Measurements from ENCODE around the gene TNFRSF9. TPM values are rescaled to one million over a fixed set of nuclear protein-coding genes. Genes with fewer than 3 reads are reported as not detected.
A peak's percentile ranks its signal among the peaks of the same experiment; 100 is the strongest.

The TNFRSF9 gene
- total and polyA plus RNA-seq, 2 experiments from 2014 or later: not detected

DNA sequence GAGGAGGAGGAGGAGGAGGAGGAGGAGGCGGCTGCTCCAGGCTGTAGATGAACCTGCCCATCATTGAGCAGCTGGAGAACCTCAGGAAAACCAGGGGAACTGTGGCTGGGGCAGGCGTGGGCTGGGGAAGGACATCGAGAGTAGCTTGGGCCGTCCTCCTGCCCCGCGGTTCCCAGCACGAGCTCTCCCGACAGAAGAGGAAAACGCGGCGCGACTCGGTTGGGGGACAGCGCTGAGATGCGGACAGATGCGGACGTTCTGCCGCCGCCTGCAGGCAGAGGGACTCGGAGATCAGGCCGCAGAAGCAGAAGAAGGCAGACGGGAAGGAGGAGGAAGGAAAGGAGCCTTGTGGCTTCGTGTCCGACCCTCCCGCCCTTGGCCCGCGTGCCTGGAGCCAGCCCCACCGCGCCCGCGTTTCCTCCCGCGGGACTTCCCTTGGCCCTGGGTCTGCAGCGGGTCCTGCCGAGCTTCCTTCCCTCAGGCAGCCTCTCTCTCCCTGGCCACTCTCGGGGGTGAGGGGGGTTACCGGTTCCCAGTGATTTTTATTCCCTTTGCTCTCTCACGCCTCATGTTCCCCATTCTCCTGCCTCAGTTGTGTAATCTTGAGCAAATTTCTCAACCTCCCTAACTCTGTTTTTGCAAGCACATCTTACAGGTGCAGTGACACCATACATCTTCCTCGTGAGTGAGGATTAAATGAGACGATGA, 1.7 kb upstream of the TNFRSF9 start:
- H3K27me3 Mint-ChIP-seq (ENCODE audit: insufficient read depth, low read depth, poor library complexity): peaks cover 29% of the 10 kb centered on the region
- TF ChIP-seq CREB1 (CRISPR knock-in tag; IDR thresholded peaks at IDR 0.05; ENCODE audit: low read depth) (no peak), CTCF (conservative IDR thresholded peaks at IDR 0.05; ENCODE audit: low read depth in 2 of 2) (peak in 1 of 2 experiments; percentile 65; a peak in 3 of 4 replicates)
- TF ChIP-seq, protein P1, sequence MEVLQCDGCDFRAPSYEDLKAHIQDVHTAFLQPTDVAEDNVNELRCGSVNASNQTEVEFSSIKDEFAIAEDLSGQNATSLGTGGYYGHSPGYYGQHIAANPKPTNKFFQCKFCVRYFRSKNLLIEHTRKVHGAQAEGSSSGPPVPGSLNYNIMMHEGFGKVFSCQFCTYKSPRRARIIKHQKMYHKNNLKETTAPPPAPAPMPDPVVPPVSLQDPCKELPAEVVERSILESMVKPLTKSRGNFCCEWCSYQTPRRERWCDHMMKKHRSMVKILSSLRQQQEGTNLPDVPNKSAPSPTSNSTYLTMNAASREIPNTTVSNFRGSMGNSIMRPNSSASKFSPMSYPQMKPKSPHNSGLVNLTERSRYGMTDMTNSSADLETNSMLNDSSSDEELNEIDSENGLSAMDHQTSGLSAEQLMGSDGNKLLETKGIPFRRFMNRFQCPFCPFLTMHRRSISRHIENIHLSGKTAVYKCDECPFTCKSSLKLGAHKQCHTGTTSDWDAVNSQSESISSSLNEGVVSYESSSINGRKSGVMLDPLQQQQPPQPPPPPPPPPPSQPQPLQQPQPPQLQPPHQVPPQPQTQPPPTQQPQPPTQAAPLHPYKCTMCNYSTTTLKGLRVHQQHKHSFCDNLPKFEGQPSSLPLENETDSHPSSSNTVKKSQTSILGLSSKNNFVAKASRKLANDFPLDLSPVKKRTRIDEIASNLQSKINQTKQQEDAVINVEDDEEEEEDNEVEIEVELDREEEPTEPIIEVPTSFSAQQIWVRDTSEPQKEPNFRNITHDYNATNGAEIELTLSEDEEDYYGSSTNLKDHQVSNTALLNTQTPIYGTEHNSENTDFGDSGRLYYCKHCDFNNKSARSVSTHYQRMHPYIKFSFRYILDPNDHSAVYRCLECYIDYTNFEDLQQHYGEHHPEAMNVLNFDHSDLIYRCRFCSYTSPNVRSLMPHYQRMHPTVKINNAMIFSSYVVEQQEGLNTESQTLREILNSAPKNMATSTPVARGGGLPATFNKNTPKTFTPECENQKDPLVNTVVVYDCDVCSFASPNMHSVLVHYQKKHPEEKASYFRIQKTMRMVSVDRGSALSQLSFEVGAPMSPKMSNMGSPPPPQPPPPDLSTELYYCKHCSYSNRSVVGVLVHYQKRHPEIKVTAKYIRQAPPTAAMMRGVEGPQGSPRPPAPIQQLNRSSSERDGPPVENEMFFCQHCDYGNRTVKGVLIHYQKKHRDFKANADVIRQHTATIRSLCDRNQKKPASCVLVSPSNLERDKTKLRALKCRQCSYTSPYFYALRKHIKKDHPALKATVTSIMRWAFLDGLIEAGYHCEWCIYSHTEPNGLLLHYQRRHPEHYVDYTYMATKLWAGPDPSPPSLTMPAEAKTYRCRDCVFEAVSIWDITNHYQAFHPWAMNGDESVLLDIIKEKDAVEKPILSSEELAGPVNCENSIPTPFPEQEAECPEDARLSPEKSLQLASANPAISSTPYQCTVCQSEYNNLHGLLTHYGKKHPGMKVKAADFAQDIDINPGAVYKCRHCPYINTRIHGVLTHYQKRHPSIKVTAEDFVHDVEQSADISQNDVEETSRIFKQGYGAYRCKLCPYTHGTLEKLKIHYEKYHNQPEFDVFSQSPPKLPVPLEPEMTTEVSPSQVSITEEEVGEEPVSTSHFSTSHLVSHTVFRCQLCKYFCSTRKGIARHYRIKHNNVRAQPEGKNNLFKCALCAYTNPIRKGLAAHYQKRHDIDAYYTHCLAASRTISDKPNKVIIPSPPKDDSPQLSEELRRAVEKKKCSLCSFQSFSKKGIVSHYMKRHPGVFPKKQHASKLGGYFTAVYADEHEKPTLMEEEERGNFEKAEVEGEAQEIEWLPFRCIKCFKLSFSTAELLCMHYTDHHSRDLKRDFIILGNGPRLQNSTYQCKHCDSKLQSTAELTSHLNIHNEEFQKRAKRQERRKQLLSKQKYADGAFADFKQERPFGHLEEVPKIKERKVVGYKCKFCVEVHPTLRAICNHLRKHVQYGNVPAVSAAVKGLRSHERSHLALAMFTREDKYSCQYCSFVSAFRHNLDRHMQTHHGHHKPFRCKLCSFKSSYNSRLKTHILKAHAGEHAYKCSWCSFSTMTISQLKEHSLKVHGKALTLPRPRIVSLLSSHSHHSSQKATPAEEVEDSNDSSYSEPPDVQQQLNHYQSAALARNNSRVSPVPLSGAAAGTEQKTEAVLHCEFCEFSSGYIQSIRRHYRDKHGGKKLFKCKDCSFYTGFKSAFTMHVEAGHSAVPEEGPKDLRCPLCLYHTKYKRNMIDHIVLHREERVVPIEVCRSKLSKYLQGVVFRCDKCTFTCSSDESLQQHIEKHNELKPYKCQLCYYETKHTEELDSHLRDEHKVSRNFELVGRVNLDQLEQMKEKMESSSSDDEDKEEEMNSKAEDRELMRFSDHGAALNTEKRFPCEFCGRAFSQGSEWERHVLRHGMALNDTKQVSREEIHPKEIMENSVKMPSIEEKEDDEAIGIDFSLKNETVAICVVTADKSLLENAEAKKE (CRISPR knock-in tag; IDR thresholded peaks at IDR 0.05): no peak

More for the DNA sequence above, 1.7 kb upstream of the TNFRSF9 start:
- no peak overlapping the region for H3K27ac Mint-ChIP-seq
- H3K36me3 ChIP-seq (ENCODE audit: insufficient read depth): no peaks in the 10 kb centered on the region
- peaks cover 7% of the 10 kb centered on the region; the same call in 1 of the 2 replicates for H3F3A ChIP-seq (replicated peaks; ENCODE audit: low read depth)
- no peaks in the 10 kb centered on the region; the same call in 2 of the 3 replicates for H3K36me3 Mint-ChIP-seq (ENCODE audit: low read depth)
- peaks cover 47% of the 10 kb centered on the region for H3K27me3 ChIP-seq (ENCODE audit: insufficient read depth)
- no peaks in the 10 kb centered on the region for H4K20me1 ChIP-seq (replicated peaks; ENCODE audit: insufficient read depth)
- peak overlapping the region; percentile 60 for H3K4me3 Mint-ChIP-seq
- peak overlapping the region; percentile 97 for H2AFZ ChIP-seq
- DNase-seq (ENCODE audit: low spot score): peak; percentile 90
- H3K4me2 ChIP-seq: peak overlapping the region; percentile 71
- peak; percentile 96 for ATAC-seq
- no peak overlapping the region for H3K27ac ChIP-seq (ENCODE audit: low read depth)
- peaks cover 5% of the 10 kb centered on the region; the same call in 1 of the 3 replicates for H3K9me3 Mint-ChIP-seq
- peaks cover 3% of the 10 kb centered on the region; the same call in 1 of the 2 replicates for H3K4me1 ChIP-seq (ENCODE audit: insufficient read depth)
- H3K79me2 ChIP-seq (replicated peaks; ENCODE audit: insufficient read depth): no peaks in the 10 kb centered on the region
- H3K4me3 ChIP-seq: peak overlapping the region; percentile 35; the same call in 1 of the 2 replicates
- H3K9me2 ChIP-seq (ENCODE audit: insufficient read depth): no peaks in the 10 kb centered on the region; the same call in 1 of the 2 replicates
- peaks cover 14% of the 10 kb centered on the region for H3K4me1 Mint-ChIP-seq

Measured in GM23338 (cell line).